Embryonic facial prominence (tissue), 1 donor: ENCODE measurements around the gene ATIC.
"Not testable (repeated sequence)": the region's sequence is repeated elsewhere in the genome, so short reads cannot be mapped to it uniquely, and the experiment has no call there.

Experiments
- DNase-seq: peaks from one replicate; pipeline ENCODE4 v3.0.0-alpha.2; 2016; ENCODE audit errors: extremely low spot score

ATIC gene

GRCh38 chr2:215311625-215312396 lies at the start of gene ATIC:
ATIC (plus strand) TSS chr2:215312059; CDS start chr2:215312143, 84 bp downstream.
- peak; percentile 53 for DNase-seq

GRCh38 chr2:215262303-215262702 lies 49.6 kb upstream of the ATIC start:
- no peak for DNase-seq

GRCh38 chr2:215262741-215263362 lies 49.0 kb upstream of the ATIC start:
- DNase-seq: no peak

GRCh38 chr2:215264374-215264773 lies 47.5 kb upstream of the ATIC start:
- DNase-seq: no peak

- peak; percentile 39 for DNase-seq
These were observed 42.3 kb upstream of the ATIC start for GRCh38 chr2:215269397-215270117.

- no peak for DNase-seq
These were observed 41.8 kb upstream of the ATIC start for GRCh38 chr2:215270118-215270451.

- DNase-seq: no peak
These were observed 40.4 kb upstream of the ATIC start for GRCh38 chr2:215271446-215271845.

- no peak for DNase-seq
These were observed 38.9 kb upstream of the ATIC start for GRCh38 chr2:215272918-215273317.

- no peak for DNase-seq
These were observed 37.0 kb upstream of the ATIC start for GRCh38 chr2:215274829-215275228.

- no peak for DNase-seq
These were observed 36.0 kb upstream of the ATIC start for GRCh38 chr2:215275824-215276223.

- no peak for DNase-seq
These were observed 33.9 kb upstream of the ATIC start for GRCh38 chr2:215277944-215278343.

GRCh38 chr2:215280326-215280725 lies 31.5 kb upstream of the ATIC start:
- DNase-seq: no peak

GRCh38 chr2:215283221-215283620 lies 28.6 kb upstream of the ATIC start:
- DNase-seq: no peak

- DNase-seq: no peak
These were observed 25.6 kb upstream of the ATIC start for GRCh38 chr2:215286309-215286708.

- no peak for DNase-seq
These were observed 23.6 kb upstream of the ATIC start for GRCh38 chr2:215288112-215288815.

GRCh38 chr2:215290980-215291599 lies 20.8 kb upstream of the ATIC start:
- no peak for DNase-seq

GRCh38 chr2:215293879-215294278 lies 18.0 kb upstream of the ATIC start:
- DNase-seq: no peak

- DNase-seq: no peak
These were observed 12.5 kb upstream of the ATIC start for GRCh38 chr2:215299337-215299859.

- DNase-seq: no peak
These were observed 9.9 kb upstream of the ATIC start for GRCh38 chr2:215301994-215302393.

GRCh38 chr2:215311259-215311624 lies 617 bp upstream of the ATIC start:
- not testable (repeated sequence) for DNase-seq

- no peak for DNase-seq
These were observed 1.4 kb downstream of the ATIC start for GRCh38 chr2:215313255-215313613.

GRCh38 chr2:215314896-215315295 lies 3.0 kb downstream of the ATIC start:
- no peak for DNase-seq
